ENCODE results near the gene CORO2B. TPM values are rescaled to one million over a fixed set of nuclear protein-coding genes. Genes with fewer than 3 reads are reported as not detected.

CORO2B gene
- total RNA-seq, 1 donor from 2014 or later, result 19.2 TPM

GRCh38 chr15:68620721-68621527 lies 42.1 kb downstream of the CORO2B start:
- DNase-seq (ENCODE audit: low spot score in 2 of 2), result peak; percentile 37 to 69
- FAIRE-seq, result no peak

DNA sequence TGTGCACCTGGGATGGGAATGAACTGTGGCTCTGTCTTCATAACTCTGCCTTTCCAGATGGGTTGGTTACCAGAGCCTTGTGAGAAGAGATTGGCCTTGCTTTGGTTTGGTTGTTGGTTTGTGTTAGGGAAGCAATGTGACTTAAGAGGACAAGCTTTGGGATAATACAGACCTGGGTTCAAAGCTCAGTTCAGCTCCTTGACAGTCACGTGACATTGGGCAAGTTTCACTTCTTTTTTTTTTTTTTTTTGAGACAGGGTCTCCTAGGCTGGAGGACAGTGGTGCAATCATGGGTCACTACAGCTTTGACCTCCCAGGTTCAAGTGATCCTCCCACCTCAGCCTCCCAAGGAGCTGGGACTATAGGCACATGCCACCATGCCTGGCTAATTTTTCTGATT lies 42.7 kb downstream of the CORO2B start:
- FAIRE-seq, result no peak
- no peak for DNase-seq (ENCODE audit: low spot score in 2 of 2)

DNA sequence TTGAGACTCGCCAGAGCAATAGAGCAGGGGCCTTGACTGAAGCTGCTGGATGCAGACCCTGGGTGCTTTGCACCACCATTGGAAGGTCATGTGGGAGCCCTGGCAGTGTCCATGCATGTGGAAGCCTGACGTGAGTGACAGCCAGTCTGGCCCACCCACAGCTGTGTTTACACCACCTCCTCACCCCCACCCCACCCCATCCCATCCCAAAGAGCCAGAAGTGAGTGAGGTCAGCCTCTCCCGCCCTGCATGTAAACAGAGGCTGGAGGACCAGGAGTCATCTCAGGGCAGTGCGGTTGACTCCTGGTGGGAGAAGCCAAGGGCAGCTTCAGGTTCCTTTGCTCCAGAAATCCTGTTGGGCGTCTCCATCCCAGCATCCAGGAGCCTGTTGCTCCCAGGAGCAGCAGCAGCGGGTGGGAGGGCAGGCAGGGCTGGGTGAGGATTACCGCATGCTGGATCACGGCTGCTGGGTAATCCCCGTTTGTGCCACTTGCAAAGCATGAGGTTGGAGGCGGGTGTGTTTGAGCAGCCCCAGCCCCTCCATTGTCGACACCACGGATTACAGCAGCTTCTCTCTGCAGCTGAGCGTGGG lies 44.6 kb downstream of the CORO2B start:
- DNase-seq (ENCODE audit: low spot score in 2 of 2), result no peak
- no peak for FAIRE-seq

DNA sequence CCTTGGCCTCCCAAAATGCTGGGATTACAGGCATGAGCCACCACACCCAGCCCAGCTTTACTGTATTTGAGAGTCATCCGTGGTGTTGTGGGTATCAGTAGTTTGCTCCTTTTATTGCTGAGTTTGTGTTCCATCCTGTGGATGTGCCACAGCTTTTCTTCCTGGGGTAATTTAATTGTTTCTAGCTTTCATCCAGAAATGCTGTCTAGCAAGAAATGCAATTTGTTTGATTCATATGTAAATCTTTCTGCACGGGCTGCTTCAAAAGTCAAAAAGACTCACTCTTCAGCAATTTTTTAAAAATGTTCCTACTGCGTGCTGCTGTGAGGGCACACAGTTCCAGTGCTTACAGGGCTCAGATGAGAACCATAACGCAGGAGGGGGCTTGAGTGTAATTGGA lies 47.1 kb downstream of the CORO2B start:
- FAIRE-seq (no peak), DNase-seq (ENCODE audit: low spot score in 2 of 2) (no peak)

DNA sequence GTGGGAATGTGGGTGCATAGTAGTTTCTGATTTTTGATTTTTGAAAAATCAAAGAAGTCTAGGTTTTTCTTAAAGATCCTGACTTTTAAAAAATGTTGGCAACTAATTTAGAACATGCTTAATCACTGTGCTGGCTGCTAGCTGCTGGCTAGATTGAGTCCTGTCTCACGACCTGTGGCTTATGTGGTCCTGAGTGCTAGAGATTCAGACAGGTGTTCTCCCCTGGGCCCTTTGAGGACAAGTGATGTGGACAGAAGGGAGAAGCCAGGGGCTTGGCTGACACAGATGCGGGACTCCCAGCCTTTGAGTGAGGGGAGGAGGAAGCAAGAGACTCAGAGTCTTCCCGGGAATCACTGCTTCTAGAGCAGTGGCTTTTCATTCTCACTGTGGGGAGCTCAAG lies 47.5 kb downstream of the CORO2B start:
- DNase-seq (ENCODE audit: low spot score in 2 of 2) (no peak), FAIRE-seq (no peak)

GRCh38 chr15:68626739-68627138 lies 47.9 kb downstream of the CORO2B start:
- FAIRE-seq (no peak), DNase-seq (ENCODE audit: low spot score in 2 of 2) (no peak)

DNA sequence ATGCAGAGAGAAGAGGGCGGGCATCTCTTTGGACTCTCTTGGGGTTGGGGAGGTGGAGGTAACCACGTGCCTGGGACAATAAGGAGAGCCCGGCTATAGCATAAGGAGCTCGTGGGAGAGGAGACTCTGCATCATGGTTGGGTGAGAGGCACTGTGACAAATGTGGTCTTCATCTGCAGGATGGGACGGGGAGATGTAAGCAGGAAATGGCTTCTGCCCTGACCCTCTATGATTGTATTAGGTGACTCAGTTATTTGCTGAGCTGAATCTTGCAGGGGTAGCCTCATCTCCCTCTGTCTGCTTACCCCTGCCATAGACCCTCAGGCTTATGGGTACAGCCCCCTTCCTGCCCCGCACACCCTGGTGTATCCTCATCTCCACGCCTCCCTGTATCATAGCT lies 48.7 kb downstream of the CORO2B start:
- DNase-seq (ENCODE audit: low spot score in 2 of 2), result no peak
- FAIRE-seq, result no peak

- no peak for DNase-seq (ENCODE audit: low spot score in 2 of 2)
- no peak for FAIRE-seq
Observed at GRCh38 chr15:68627995-68628394, 49.2 kb downstream of the CORO2B start.

GRCh38 chr15:68629519-68630210 lies 50.9 kb downstream of the CORO2B start:
- no peak for DNase-seq (ENCODE audit: low spot score in 2 of 2)
- FAIRE-seq, result no peak

DNA sequence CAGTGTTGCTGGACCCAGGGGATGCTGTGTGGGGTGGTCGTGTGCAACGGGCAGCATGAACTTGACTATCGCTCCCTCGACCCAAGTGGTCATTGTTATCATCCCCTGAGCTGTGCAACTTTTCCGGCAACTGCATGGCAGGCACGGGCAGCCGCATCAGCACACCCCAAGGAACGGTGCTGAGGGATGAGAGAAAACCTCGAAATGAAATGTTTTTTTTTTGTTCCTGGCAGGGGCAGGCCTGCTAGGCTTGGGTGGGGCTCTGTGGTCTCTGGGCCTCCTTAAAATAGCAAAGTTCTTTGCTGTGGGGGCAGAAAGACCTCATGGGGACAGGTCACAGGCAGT lies 51.4 kb downstream of the CORO2B start:
- no peak for DNase-seq (ENCODE audit: low spot score in 2 of 2)
- no peak for FAIRE-seq

- DNase-seq (ENCODE audit: low spot score in 2 of 2) (no peak), FAIRE-seq (no peak)
Observed at GRCh38 chr15:68630836-68631235, 52.0 kb downstream of the CORO2B start.

- FAIRE-seq (no peak), DNase-seq (ENCODE audit: low spot score in 2 of 2) (no peak)
Observed at GRCh38 chr15:68631601-68632051, 52.8 kb downstream of the CORO2B start.

DNA sequence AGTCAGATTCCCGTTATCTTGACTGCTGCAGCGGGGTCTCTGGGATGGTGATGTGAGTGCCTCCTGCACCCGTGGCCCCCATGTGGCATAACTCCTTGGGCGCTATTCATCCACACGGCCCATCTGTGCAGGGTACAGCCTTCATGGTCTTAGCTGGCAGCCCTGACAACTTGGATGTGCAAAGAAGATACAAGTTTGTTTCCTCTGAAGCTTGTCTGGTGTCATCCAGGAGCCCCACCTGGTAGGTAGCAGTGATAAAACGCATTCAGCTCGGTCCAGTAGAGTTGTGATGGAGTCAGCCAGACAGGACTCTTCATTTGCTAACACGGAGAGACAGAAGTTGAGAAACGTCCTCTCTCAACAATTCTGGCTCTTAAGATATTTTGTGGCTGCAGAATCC lies 53.3 kb downstream of the CORO2B start:
- FAIRE-seq (no peak), DNase-seq (ENCODE audit: low spot score in 2 of 2) (no peak)

DNA sequence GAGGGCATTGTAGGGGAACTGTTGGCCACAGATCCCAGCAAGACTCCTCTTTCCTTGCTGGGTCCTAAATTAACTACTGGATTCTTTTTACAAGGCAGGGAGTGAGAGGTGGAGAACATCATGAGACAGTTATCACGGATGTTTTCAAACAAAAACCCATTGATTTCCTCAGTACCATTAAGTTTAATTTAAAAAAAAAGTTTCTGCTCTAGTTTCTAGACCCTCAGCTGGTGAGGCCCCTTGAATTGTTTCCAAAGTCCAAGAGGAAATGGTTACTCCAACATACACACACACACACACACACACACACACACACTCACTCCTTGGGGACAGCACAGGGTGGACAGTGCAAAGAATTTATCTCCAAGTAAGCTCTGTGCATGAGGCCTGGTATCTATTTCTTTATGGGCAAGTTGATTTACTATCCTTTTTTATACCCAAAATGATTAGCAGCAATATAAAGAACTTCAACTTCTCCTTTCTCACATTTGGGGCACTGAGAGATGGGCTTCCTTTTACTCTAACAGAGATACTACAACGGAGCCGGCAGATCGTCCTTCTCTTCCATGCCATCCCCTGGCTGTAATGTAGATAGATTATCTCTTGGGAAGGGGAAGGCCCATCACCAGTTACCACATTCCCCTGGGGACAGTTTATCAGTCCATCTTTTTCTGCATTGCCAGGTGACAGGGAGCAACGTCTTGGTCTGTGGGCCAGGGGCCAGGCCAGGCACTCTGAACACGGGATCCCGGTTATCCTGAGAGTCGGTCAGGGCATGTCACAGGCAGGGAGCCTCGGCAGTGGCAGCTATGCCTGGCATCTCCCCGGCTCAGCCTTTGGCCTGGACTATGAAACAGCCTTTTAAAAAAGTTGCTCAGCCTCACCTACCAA lies 54.7 kb downstream of the CORO2B start:
- FAIRE-seq, result no peak
- DNase-seq (ENCODE audit: low spot score in 2 of 2), result no peak

GRCh38 chr15:68634122-68634482 lies 55.3 kb downstream of the CORO2B start:
- no peak for FAIRE-seq
- no peak for DNase-seq (ENCODE audit: low spot score in 2 of 2)

- DNase-seq (ENCODE audit: low spot score in 2 of 2) (no peak), FAIRE-seq (no peak)
Observed at GRCh38 chr15:68634531-68634930, 55.7 kb downstream of the CORO2B start.

DNA sequence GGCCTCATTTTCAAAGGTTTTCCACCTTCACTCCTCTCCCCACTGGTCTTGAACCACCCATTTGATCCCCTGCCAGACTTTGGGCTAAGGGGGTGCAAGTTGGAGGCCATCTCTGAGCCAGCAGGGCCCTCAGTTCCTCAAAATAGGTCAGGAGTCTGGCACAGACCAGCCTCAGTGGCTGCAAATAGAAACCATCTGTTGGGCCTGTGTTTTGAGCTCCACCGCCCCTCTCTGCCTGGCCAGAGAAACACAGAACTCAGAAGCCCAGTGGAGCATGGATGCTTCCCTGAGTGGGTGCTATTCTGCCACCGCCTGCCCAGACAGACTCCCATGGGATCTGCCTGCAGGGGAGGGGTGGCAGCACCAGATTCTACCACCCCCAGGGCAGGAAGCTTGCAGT lies 56.3 kb downstream of the CORO2B start:
- DNase-seq (ENCODE audit: low spot score in 2 of 2) (peak in 1 of 2 donors; percentile 53), FAIRE-seq (no peak)

GRCh38 chr15:68636256-68636655 lies 57.5 kb downstream of the CORO2B start:
- DNase-seq (ENCODE audit: low spot score in 2 of 2), result no peak
- no peak for FAIRE-seq

- DNase-seq (ENCODE audit: low spot score in 2 of 2) (no peak), FAIRE-seq (no peak)
Observed at GRCh38 chr15:68637767-68638404, 59.1 kb downstream of the CORO2B start.

DNA sequence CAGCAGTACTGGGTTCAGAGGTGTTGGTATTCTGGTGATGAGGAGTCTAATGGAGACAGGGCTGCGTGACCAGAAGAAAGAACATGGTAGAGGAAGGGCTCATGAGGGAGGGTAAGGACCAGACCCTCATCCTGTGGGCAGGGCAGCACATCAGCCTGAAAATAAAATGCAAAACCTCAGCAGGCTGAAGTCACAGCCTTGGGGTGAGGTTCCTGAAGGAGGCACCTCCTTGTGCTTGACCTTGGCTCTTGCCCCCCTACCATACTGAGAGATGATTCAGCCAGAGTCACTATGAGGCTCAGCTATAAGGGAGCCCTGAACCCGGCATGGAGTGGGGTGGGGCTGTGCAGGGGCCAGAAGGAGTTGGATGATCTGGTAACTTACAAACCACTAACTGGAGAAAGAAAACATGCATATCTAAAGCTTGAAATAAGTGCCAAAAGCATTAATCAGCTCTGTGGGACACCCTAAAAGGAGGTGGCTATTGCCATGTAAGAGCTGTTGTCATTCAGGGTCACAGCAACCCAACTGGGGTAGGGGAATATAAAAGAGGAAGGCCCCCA lies 60.2 kb downstream of the CORO2B start:
- no peak for DNase-seq (ENCODE audit: low spot score in 2 of 2)
- no peak for FAIRE-seq

Measured in frontal cortex (tissue), 4 donors.